HL-60/S4 (cell line): Measurements from ENCODE around the gene TNFRSF18.

Source experiments
- in situ Hi-C: fragments of 300-500 bp; cut with MboI; formaldehyde crosslinking; loops from 2 replicates; pipeline ENCODE4 v1.14.3; 2022; ENCODE audit warnings: low sequenced_read_pairs

TNFRSF18 gene

GRCh38 chr1:1213345-1214265 is 7.2 kb upstream of the TNFRSF18 start, which contains the start of gene TNFRSF4:
Gene TNFRSF4, minus strand, starts transcription at chr1:1214153. Its CDS starts 26 bp downstream, at chr1:1214127.
- in situ Hi-C loops: no loop called here

DNA sequence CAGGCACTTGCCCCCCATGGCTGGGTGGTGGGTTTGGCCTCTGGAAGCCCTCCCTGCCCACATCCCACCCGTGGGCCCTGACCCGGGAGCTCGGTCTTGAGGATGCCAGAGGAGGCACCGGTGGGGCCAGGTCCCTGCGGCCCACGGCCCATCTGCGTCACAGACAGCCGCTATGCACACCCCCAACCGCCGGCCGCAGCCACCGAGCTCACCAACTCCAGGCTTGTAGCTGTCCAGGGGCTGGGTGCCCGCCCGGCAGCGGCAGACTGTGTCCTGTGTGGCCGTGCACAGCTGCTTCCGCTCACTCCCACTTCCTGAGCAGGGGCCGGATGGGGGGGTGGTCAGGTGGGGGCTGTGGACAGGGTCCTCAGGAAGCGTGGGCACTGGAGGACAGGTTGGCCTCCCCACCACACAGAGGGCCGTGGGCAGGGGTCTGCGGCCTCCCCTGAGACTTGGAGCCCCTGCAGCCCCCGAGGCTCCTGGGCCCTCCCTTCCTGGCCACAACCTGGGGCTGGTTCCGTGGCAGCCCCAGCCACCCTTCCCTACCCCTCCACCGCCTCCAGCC is 6.5 kb upstream of the TNFRSF18 start:
- in situ Hi-C loops: no loop called here

GRCh38 chr1:1211541-1212441 is 5.4 kb upstream of the TNFRSF18 start:
- in situ Hi-C loops: no loop called here

DNA sequence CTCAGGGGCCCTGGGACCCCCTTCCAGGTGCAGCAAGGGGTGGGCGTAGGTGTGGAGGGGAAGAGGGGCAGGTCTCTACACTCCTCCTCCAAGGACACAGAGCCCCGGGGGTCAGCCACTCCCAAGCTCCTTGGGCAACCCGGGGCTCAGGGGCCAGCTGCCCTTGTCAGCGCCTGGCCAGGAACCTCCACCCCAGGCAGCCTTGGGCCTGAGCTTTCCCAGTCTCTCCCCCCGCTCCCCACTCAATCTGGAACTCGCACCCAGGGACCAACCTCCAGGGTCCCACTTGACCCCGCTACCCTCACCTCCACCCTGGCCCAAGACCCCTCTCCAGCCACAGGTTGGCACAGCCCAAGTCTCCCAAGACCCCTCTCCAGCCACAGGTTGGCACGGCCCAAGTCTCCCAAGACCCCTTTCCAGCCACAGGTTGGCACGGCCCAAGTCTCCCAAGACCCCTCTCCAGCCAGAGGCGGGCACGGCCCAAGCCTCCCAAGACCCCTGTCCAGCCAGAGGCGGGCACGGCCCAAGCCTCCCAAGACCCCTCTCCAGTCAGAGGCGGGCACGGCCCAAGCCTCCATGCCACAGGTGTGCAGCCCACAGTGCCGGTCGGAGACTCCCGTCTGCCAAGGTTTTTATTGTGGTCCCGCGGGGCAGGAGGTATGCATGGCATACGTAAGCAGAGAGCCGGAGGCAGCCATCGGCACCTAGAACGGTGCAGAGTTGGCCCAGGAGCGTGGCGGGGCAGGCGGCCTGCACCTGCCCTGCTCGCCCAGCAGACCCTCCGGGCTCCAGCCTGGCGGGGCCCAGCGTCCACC is 4.5 kb upstream of the TNFRSF18 start:
- in situ Hi-C loops: no loop called here

DNA sequence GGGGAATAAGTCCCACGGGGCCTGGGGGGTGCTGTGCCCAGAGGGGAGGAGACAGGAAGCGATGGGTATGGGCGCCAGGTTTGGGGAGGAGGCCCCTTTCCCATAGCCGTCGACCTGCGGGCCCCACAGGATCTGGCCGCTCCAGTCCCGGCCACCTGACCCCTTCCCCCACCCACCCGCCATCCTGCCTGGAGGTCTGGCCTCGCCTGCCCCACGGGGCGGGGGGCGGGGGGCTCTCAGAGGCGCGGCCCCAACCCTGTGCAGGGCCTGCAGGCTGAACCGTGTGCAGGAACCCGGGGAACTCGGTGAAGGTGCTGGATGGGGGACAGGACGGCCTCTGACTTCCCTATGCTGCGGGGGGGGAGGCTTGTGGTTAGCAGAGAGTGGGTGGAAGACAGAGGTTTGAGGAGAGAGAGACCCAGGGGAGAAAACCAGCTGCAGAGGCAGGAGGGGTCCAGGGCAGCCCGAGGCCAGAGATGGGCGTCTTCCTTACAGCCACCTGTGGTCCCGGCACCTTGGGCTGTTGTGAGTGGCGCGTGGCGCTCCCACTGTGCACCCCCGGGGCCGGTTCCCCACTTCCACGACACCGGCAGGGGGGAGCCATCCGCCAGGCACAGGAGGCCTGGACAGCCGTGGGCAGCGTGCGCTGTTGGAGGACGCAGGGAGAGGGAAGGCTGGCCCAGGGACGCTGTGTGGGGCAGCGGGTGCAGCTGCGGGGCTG is 2.5 kb upstream of the TNFRSF18 start:
- in situ Hi-C loops: no loop called here

- in situ Hi-C loops: no loop called here
Observed at GRCh38 chr1:1207571-1207892, 1.1 kb upstream of the TNFRSF18 start.

GRCh38 chr1:1206966-1207531 is 657 bp upstream of the TNFRSF18 start:
- in situ Hi-C loops: no loop called here

DNA sequence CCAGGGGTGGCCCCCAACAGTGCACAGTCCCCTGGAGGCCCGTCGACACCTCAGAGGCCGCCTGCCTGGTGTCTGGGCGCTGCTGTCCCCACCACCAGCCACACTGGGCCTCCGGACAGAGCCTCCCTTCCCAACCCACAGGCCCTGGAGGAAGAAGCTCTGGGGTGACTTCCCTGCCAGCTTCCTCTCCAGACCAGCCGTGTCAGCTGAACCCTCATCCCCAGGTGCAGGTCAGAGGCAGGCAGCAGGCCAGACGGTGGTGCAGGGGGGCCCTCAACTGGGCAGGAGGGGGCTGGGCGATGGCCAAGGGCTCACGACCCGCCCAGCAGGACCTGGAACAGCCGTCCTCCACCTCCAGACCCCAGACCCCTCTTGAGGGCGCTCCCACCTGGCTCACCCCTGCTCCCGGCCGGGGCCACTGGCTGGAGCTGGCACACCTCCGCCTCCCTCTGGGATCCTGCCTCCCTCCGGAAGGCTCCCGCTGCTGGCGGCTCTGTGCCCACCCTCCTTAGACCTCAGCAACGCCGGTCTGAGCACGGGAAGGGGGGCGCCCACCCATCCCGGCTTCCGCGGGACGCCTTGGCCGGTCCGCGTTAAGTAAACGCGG is 520 bp downstream of the TNFRSF18 start:
- in situ Hi-C loops: no loop called here

DNA sequence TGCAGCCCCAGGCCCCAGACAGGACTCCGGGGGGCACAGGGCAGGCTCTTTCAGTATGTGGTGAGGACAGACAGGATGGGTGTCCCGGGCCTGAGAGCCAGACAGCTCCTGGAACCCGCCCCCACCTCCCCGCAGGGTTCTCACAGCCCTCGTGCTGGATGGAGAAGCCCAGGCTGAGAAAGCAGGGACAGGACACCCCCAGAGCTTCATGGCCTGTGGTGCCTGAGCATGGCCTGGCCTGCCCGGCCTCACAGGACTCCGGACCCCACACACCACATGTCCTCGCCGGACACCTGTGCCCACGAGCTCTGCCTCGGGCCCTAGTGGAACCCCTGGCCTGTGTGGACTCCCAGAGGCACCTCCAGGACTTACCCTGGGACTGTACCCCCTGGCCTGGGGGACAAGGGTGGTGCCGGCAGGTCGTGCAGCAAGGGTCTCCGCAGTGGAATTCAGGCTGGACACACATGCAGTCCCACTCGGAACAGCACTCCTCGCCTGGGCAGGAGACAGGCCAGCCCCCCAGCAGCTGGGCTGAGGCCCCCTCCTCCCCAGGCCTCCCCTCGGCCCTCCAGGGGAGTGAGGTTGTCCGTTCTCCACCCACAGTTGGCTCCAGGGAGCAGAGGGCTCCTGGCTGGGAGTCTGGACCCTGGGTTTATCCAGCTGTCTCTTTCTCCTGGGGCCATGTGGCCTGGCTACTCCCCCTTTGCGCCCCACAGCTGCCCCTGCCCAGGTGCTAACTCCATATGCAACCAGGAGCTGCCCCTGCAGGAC is 1.2 kb downstream of the TNFRSF18 start:
- in situ Hi-C loops: no loop called here

GRCh38 chr1:1204425-1204920 is 1.9 kb downstream of the TNFRSF18 start:
- in situ Hi-C loops: no loop called here

GRCh38 chr1:1203561-1204424 is 2.6 kb downstream of the TNFRSF18 start:
- in situ Hi-C loops: no loop called here

- in situ Hi-C loops: no loop called here
Observed at GRCh38 chr1:1202831-1203560, 3.4 kb downstream of the TNFRSF18 start.

DNA sequence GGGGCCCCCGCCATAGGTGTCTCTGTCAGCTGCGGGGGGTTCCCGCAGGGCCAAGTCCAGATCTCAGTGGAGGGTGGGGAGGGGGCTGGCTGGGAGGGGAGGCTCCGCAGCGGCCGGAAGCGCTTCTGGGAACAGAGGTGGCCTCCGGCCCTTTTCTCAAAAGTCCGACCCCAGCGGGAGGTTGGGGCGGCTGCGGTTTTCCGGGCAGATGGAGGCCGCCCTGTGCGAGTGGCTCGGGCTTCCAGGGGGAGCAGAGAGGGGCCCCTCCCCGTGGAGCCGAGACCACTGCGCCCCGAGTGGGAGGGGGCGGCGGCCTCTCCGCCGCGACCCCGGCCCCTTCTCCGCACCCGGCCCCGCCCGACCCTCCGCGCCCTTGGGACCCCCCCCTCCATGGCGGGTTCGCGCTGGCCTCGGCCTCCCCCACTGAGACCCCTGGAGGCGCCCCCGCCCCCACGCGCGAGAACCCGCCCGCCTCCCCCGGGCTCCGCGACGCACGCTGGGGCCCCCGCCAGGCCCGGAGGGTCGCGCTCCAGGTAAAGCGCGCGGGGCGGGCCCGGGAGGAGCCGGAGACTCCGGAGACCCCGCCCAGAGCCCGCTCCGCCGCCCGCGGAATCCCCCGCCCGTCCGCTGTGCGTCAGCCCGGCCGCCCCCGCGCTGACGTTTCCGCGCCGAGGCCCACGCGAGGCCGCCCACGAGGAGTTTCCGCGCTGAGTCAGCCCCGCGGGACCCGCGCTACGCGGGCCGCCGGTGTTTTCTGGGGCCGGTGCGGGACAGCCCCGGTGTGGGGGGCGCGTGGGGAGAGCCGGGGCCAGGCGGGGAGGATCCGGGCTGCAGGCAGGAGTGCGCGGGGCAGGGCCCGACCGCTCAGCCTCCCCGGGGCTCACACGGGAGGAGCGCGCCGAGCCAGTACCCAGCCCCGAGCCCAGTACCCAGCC is 5.2 kb downstream of the TNFRSF18 start:
- in situ Hi-C loops: no loop called here

DNA sequence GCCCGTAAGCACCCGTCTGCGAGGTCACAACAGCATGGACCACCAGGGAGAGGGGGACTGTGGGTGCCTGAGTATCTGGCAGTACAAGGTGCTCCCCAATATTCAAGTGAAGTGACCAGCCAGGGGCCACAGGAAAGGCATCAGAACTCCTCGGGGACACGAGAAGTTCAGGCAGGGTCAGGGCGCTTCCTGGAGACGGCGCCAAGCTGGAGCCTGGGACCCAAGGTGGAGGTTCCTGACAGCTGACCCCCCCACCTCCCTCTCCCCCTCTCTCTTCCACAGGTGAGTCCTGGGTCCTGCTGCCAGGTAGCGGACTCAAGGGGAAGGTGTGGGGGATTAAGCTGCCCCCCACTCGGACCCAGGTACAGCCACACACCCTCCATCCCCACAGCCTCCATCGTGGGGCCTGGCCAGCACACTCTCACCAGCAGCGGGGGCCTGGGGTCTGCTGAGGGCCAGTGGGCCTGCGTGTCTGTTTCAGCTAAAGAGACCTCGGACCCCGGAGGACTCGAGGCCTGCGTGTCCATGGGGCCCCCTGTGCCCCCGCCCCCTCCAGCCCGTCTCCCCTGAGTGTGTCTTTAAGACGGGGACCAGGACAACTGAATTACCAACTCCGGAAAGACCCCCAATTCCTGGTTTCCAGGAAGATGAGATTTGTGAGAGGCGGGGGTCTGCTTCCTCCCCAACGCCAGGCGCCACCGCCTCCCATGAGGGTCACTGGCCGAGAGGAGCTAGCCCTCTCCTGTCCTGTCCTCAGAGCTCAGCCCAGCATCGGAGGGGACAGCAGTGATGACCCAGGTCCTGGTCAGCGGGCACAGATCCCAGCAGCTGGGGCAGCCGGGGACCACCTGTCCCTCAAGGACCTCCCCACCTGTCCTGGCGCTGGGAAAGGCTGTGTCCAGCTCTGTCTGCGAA is 6.2 kb downstream of the TNFRSF18 start:
- in situ Hi-C loops: no loop called here
